NT2/D1 (cell line): Measurements from ENCODE around the gene INAVA.

Experiments used
- SUZ12 ChIP-seq: IDR thresholded peaks from 2 replicates; pipeline ENCODE4 v1.6.1; 2011; ENCODE audit not compliant: insufficient read length, insufficient read depth; ENCODE audit errors: extremely low read depth
- YY1 ChIP-seq: IDR thresholded peaks from 2 replicates; pipeline ENCODE4 v1.6.1; 2011; ENCODE audit not compliant: insufficient read length, insufficient read depth
- ZNF274 ChIP-seq: IDR thresholded peaks from 2 replicates; pipeline ENCODE4 v1.6.1; 2011; ENCODE audit warnings: mild to moderate bottlenecking, low read depth, low read length

- TF ChIP-seq YY1 (no peak), ZNF274 (no peak), SUZ12 (no peak)
Measured at GRCh38 chr1:200889571-200889970, 5.1 kb upstream of the INAVA start.
